ENCODE measurements around the gene FGF19. TPM values are rescaled to one million over a fixed set of nuclear protein-coding genes. Genes with fewer than 3 reads are reported as not detected.

The FGF19 gene
- polyA plus RNA-seq, 1 experiment, result not detected

- CTCF ChIA-PET, result interaction anchor here (1.1 kb wide), 1 partner anchor 52 kb away, joined by 4 read pairs; no protein-coding TSS in a partner anchor
- peaks cover 3% of the 10 kb centered on the region; the same call in 1 of the 2 replicates for H3K27me3 ChIP-seq (ENCODE audit: control insufficient read depth, insufficient read depth, low read length)
- POLR2A ChIA-PET, result no interaction called here
- H3K4me3 ChIP-seq (ENCODE audit: low read depth, low read length), result no peak overlapping the region
- TF ChIP-seq, protein P1, sequence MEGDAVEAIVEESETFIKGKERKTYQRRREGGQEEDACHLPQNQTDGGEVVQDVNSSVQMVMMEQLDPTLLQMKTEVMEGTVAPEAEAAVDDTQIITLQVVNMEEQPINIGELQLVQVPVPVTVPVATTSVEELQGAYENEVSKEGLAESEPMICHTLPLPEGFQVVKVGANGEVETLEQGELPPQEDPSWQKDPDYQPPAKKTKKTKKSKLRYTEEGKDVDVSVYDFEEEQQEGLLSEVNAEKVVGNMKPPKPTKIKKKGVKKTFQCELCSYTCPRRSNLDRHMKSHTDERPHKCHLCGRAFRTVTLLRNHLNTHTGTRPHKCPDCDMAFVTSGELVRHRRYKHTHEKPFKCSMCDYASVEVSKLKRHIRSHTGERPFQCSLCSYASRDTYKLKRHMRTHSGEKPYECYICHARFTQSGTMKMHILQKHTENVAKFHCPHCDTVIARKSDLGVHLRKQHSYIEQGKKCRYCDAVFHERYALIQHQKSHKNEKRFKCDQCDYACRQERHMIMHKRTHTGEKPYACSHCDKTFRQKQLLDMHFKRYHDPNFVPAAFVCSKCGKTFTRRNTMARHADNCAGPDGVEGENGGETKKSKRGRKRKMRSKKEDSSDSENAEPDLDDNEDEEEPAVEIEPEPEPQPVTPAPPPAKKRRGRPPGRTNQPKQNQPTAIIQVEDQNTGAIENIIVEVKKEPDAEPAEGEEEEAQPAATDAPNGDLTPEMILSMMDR (IDR thresholded peaks at IDR 0.05; ENCODE audit: insufficient read depth, low read depth, low read length), result no peak
- no peak for DNase-seq (ENCODE audit: low read depth)
- no peaks in the 10 kb centered on the region for H3K36me3 ChIP-seq (ENCODE audit: control insufficient read depth, insufficient read depth, low read length)
These were observed 44.8 kb upstream of the FGF19 start for GRCh38 chr11:69748637-69749036.

- H3K27me3 ChIP-seq (ENCODE audit: control insufficient read depth, insufficient read depth, low read length), result no peaks in the 10 kb centered on the region; the same call in 1 of the 2 replicates
- POLR2A ChIA-PET, result no interaction called here
- CTCF ChIA-PET, result interaction anchor here (0.6 to 1.0 kb wide), 2 partner anchors 8 to 21 kb away, joined by 3 read pairs; no protein-coding TSS in a partner anchor
- DNase-seq (ENCODE audit: low read depth), result no peak
- TF ChIP-seq, protein P1 (IDR thresholded peaks at IDR 0.05; ENCODE audit: insufficient read depth, low read depth, low read length), result no peak
- no peak overlapping the region for H3K4me3 ChIP-seq (ENCODE audit: low read depth, low read length)
- no peaks in the 10 kb centered on the region for H3K36me3 ChIP-seq (ENCODE audit: control insufficient read depth, insufficient read depth, low read length)
These were observed 43.2 kb upstream of the FGF19 start for GRCh38 chr11:69746752-69747742.

- CTCF ChIA-PET, result interaction anchor here (0.6 to 1.0 kb wide), 3 partner anchors 9 to 107 kb away, joined by 3 read pairs; no protein-coding TSS in a partner anchor
- no peak for DNase-seq (ENCODE audit: low read depth)
- Histone ChIP-seq H3K36me3 (ENCODE audit: control insufficient read depth, insufficient read depth, low read length) (no peaks in the 10 kb centered on the region), H3K27me3 (ENCODE audit: control insufficient read depth, insufficient read depth, low read length) (no peaks in the 10 kb centered on the region; the same call in 1 of the 2 replicates), H3K4me3 (ENCODE audit: low read depth, low read length) (no peak overlapping the region)
- POLR2A ChIA-PET, result no interaction called here
- TF ChIP-seq, protein P1 (IDR thresholded peaks at IDR 0.05; ENCODE audit: insufficient read depth, low read depth, low read length), result no peak
These were observed 42.3 kb upstream of the FGF19 start for GRCh38 chr11:69746140-69746539.

DNA sequence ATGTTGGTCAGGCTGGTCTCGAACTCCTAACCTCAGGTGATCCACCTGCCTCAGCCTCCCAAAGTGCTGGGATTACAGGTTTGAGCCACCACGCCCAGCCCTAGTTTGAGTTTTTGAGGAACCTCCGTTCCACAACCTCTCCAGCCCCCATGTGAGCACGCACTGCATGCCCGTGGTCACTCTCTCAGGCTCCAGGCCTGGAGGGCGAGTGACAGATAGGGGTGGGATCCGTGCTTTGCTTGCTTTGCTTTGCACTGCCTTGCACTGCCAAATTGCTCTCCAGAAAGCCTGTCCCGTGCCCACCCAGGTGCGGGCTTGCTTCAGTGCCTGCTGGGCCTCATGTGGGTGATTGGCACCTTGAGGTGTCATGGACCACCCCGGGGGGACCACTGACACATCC is 41.4 kb upstream of the FGF19 start:
- Histone ChIP-seq H3K36me3 (ENCODE audit: control insufficient read depth, insufficient read depth, low read length) (no peaks in the 10 kb centered on the region), H3K27me3 (ENCODE audit: control insufficient read depth, insufficient read depth, low read length) (no peaks in the 10 kb centered on the region; the same call in 1 of the 2 replicates), H3K4me3 (ENCODE audit: low read depth, low read length) (no peak overlapping the region)
- TF ChIP-seq, protein P1 (IDR thresholded peaks at IDR 0.05; ENCODE audit: insufficient read depth, low read depth, low read length), result no peak
- POLR2A ChIA-PET, result no interaction called here
- DNase-seq (ENCODE audit: low read depth), result no peak
- CTCF ChIA-PET, result no interaction called here

DNA sequence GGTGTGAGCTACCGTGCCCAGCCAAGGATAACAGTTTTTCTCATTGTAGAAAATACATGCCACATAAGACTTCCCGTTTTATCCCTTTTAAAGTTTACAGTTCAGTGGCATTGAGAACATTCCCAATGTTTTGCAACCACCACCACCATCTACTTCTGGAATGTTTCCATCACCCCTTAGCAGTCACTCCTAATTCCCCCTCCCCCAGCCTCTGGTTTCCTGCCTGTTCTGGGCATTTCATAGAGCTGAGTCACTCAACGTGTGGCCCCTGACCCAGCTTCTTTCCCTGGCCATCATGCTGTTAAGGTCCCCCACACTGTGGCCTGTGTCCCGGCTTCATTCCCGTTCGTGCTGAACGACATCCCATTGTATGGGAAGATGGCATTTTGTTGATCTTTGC is 40.6 kb upstream of the FGF19 start:
- no peaks in the 10 kb centered on the region; the same call in 1 of the 2 replicates for H3K27me3 ChIP-seq (ENCODE audit: control insufficient read depth, insufficient read depth, low read length)
- TF ChIP-seq, protein P1 (IDR thresholded peaks at IDR 0.05; ENCODE audit: insufficient read depth, low read depth, low read length), result no peak
- peak; percentile 6 for DNase-seq (ENCODE audit: low read depth)
- POLR2A ChIA-PET, result no interaction called here
- H3K4me3 ChIP-seq (ENCODE audit: low read depth, low read length), result no peak overlapping the region
- H3K36me3 ChIP-seq (ENCODE audit: control insufficient read depth, insufficient read depth, low read length), result no peaks in the 10 kb centered on the region
- CTCF ChIA-PET, result no interaction called here
